SK-N-SH (cell line): ENCODE measurements around the gene MAP3K8. TPM values are rescaled to one million over a fixed set of nuclear protein-coding genes. Genes with fewer than 3 reads are reported as not detected.

Experiments
- CTCF ChIA-PET: fragments of 300-600, 350-600 bp; formaldehyde crosslinking; extraction: SDS; loops from one replicate; lab custom pipeline; 2021; lab: Yijun Ruan, JAX
- POLR2A ChIA-PET: fragments of 350-600 bp; sonication (Branson Sonifier 250); formaldehyde crosslinking; extraction: SDS; loops from one replicate; lab custom pipeline; 2020; ENCODE audit warnings: antibody characterized with exemption, inconsistent platforms; lab: Yijun Ruan, JAX
- DNase-seq: peaks from one replicate; pipeline ENCODE4 v3.0.0; 2012
- H2AFZ ChIP-seq: fragments of 200-600 bp; sonication (generic); 2 replicates; pipeline ENCODE4 v1.8.1; 2016; ENCODE audit warnings: antibody characterized with exemption, mild to moderate bottlenecking, low read depth
- H3F3A ChIP-seq: fragments of 200-600 bp; sonication (generic); replicated peaks from 2 replicates; pipeline ENCODE3; 2016; ENCODE audit warnings: antibody characterized with exemption, mild to moderate bottlenecking; ENCODE audit not compliant: insufficient read depth
- H3K27ac ChIP-seq, 2 experiments: fragments of 200-500 bp in 1 of 2; fragments of 200-600 bp in 1 of 2; sonication (Bioruptor generic) in 1 of 2; sonication (generic), shearing (Covaris generic) in 1 of 2; 2 replicates each; pipeline versions ENCODE4 v1.5.1 to v1.6.1; 2014 to 2016; ENCODE audit warnings: low read depth in 2 of 2, inconsistent platforms in 1 of 2, low read length in 1 of 2, mild to moderate bottlenecking in 1 of 2, mixed read lengths in 1 of 2
- H3K27me3 ChIP-seq: fragments of 200-600 bp; sonication (generic), shearing (Covaris generic); 2 replicates; pipeline ENCODE4 v1.6.1; 2016; ENCODE audit warnings: mixed run types; ENCODE audit not compliant: insufficient read depth
- H3K36me3 ChIP-seq, 2 experiments: fragments of 200-500 bp in 1 of 2; fragments of 200-600 bp in 1 of 2; sonication (Bioruptor generic) in 1 of 2; sonication (generic) in 1 of 2; replicated peaks in 1 of 2; 2 replicates each; pipeline versions ENCODE3 to v1.5.1; 2014 to 2016; ENCODE audit warnings: low read length in 1 of 2, mild to moderate bottlenecking in 1 of 2; ENCODE audit not compliant: insufficient read depth in 2 of 2, control insufficient read depth in 1 of 2
- H3K4me1 ChIP-seq, 2 experiments: fragments of 200-500 bp in 1 of 2; fragments of 200-600 bp in 1 of 2; sonication (Bioruptor generic) in 1 of 2; sonication (generic), shearing (Covaris generic) in 1 of 2; 2 replicates each; pipeline versions ENCODE4 v1.5.1 to v1.6.1; 2014 to 2016; ENCODE audit warnings: low read depth in 1 of 2, low read length in 1 of 2, mixed run types in 1 of 2; ENCODE audit not compliant: insufficient read depth in 2 of 2, control insufficient read depth in 1 of 2
- H3K4me2 ChIP-seq: fragments of 200-600 bp; sonication (generic), shearing (Covaris generic); 2 replicates; pipeline ENCODE4 v1.6.1; 2017; ENCODE audit warnings: mixed run types
- H3K4me3 ChIP-seq, 2 experiments: fragments of 200-500 bp in 1 of 2; fragments of 200-600 bp in 1 of 2; sonication (Bioruptor generic) in 1 of 2; sonication (generic), shearing (Covaris generic) in 1 of 2; 2 replicates each; pipeline versions ENCODE4 v1.5.1 to v1.8.1; 2014 to 2016; ENCODE audit warnings: low read depth in 2 of 2, inconsistent platforms in 1 of 2, low read length in 1 of 2, mild to moderate bottlenecking in 1 of 2, mixed read lengths in 1 of 2, moderate library complexity in 1 of 2
- H3K79me2 ChIP-seq: fragments of 200-600 bp; sonication (generic); 2 replicates; pipeline ENCODE4 v1.8.1; 2017; ENCODE audit warnings: mild to moderate bottlenecking; ENCODE audit not compliant: insufficient read depth
- H3K9ac ChIP-seq: fragments of 200-600 bp; sonication (generic); 2 replicates; pipeline ENCODE4 v1.6.1; 2017; ENCODE audit warnings: mixed run types
- H3K9me2 ChIP-seq: fragments of 200-600 bp; sonication (generic); 2 replicates; pipeline ENCODE4 v1.6.1; 2017; ENCODE audit warnings: mixed run types
- H3K9me3 ChIP-seq: fragments of 200-600 bp; sonication (generic); 2 replicates; pipeline ENCODE4 v1.6.1; 2017; ENCODE audit warnings: mixed run types, mild to moderate bottlenecking, moderate library complexity
- H4K20me1 ChIP-seq: fragments of 200-600 bp; sonication (generic); 2 replicates; pipeline ENCODE4 v1.6.1; 2017; ENCODE audit warnings: mild to moderate bottlenecking, mixed run types; ENCODE audit not compliant: insufficient read depth
- CTCF ChIP-seq: fragments of 200-600 bp; sonication (generic); IDR thresholded peaks from 2 replicates; pipeline ENCODE4 v1.6.1; 2017; ENCODE audit warnings: antibody characterized with exemption, mild to moderate bottlenecking, moderate library complexity
- EP300 ChIP-seq, 2 experiments: IDR thresholded peaks; 2 replicates each; pipeline versions ENCODE4 v1.4.0 to v1.6.1; 2012; ENCODE audit warnings: borderline replicate concordance in 1 of 2, low read depth in 1 of 2, low read length in 1 of 2
- EZH2phosphoT487 ChIP-seq: fragments of 200-600 bp; sonication (generic); IDR thresholded peaks from 2 replicates; pipeline ENCODE4 v1.6.1; 2017; ENCODE audit warnings: low read depth, mixed run types, mild to moderate bottlenecking, antibody characterized with exemption, moderate library complexity, borderline replicate concordance
- FOSL2 ChIP-seq: IDR thresholded peaks from 2 replicates; pipeline ENCODE4 v1.4.0; 2012; ENCODE audit warnings: low read depth, mild to moderate bottlenecking, moderate library complexity, borderline replicate concordance
- GABPA ChIP-seq: IDR thresholded peaks from 2 replicates; pipeline ENCODE4 v1.4.0; 2012; ENCODE audit warnings: low read depth, mild to moderate bottlenecking
- JUND ChIP-seq: IDR thresholded peaks from 2 replicates; pipeline ENCODE4 v1.4.0; 2012
- NFIC ChIP-seq: IDR thresholded peaks from 2 replicates; pipeline ENCODE4 v1.4.0; 2012; ENCODE audit warnings: borderline replicate concordance
- RAD21 ChIP-seq: IDR thresholded peaks from 2 replicates; pipeline ENCODE4 v1.6.1; 2012; ENCODE audit warnings: mild to moderate bottlenecking, low read length
- REST ChIP-seq: IDR thresholded peaks from 2 replicates; pipeline ENCODE4 v1.6.1; 2012; ENCODE audit warnings: mild to moderate bottlenecking, low read depth, low read length, moderate library complexity
- RXRA ChIP-seq: IDR thresholded peaks from 2 replicates; pipeline ENCODE4 v1.4.0; 2012; ENCODE audit warnings: low read depth, mild to moderate bottlenecking, borderline replicate concordance
- SIN3A ChIP-seq: IDR thresholded peaks from 2 replicates; pipeline ENCODE4 v1.6.1; 2012; ENCODE audit warnings: low read depth, mild to moderate bottlenecking, low read length, moderate library complexity, borderline replicate concordance
- TCF12 ChIP-seq: IDR thresholded peaks from 2 replicates; pipeline ENCODE4 v1.4.0; 2012
- WGBS: methylation state at CpG from one replicate; pipeline ENCODE4 v1.1.6; 2017; ENCODE audit warnings: low lambda C conversion rate; 5-methylcytosine and 5-hydroxymethylcytosine counted together
- polyA plus RNA-seq, 3 experiments: library from polyadenylated mRNA; depleted of rRNA; stranded (reverse); fragments of >200 nt; gene quantifications; 2 replicates each; pipeline ENCODE4 v1.2.3, GENCODE V29; 2012
- TF ChIP-seq, protein P1 (sequence below): IDR thresholded peaks from 2 replicates; pipeline ENCODE4; 2012

MAP3K8 gene
- polyA plus RNA-seq, 1 of the 3 experiments (the other 2 are of a cell fraction) = 3.7 TPM

GRCh38 chr10:30510184-30510931 lies 76.4 kb downstream of the MAP3K8 start:
- Histone ChIP-seq H3K9me3 (no peaks in the 10 kb centered on the region), H3K9ac (peak overlapping the region; percentile 7; the same call in 1 of the 2 replicates), H3K27me3 (no peaks in the 10 kb centered on the region), H3K4me2 (peak overlapping the region; percentile 49), H3K27ac (peak overlapping the region in 1 of 2 experiments; percentile 68; a peak in 2 of 4 replicates), H3F3A (peaks cover 12% of the 10 kb centered on the region), H3K4me3 (peak overlapping the region in 1 of 2 experiments; percentile 18; a peak in 2 of 4 replicates), H3K9me2 (no peaks in the 10 kb centered on the region), H4K20me1 (no peaks in the 10 kb centered on the region), H2AFZ (peak overlapping the region; percentile 49; the same call in 1 of the 2 replicates), H3K36me3 (no peaks in the 10 kb centered on the region), H3K79me2 (no peaks in the 10 kb centered on the region), H3K4me1 (no peaks in the 10 kb centered on the region)
- no peak for TF ChIP-seq GABPA
- peak; percentile 63; the same call in 1 of the 2 replicates for TF ChIP-seq RXRA
- no peak for TF ChIP-seq SIN3A
- TF ChIP-seq TCF12 = peak; percentile 67
- TF ChIP-seq, protein P1, sequence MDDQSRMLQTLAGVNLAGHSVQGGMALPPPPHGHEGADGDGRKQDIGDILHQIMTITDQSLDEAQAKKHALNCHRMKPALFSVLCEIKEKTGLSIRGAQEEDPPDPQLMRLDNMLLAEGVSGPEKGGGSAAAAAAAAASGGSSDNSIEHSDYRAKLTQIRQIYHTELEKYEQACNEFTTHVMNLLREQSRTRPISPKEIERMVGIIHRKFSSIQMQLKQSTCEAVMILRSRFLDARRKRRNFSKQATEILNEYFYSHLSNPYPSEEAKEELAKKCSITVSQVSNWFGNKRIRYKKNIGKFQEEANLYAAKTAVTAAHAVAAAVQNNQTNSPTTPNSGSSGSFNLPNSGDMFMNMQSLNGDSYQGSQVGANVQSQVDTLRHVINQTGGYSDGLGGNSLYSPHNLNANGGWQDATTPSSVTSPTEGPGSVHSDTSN = peak; percentile 63
- TF ChIP-seq REST = 0 out of 2 replicates have a peak, but pooled peaks have one; percentile 20
- TF ChIP-seq EZH2phosphoT487 = no peak
- TF ChIP-seq FOSL2 = peak; percentile 91
- TF ChIP-seq JUND = peak; percentile 87
- TF ChIP-seq RAD21 = no peak
- TF ChIP-seq EP300 (IDR thresholded peaks at IDR 0.05; ENCODE audit: borderline replicate concordance in 1 of 2, low read depth in 1 of 2, low read length in 1 of 2) = peak in 1 of 2 experiments; percentile 50; a peak in 1 of 4 replicates
- TF ChIP-seq NFIC = peak; percentile 84
- peak; percentile 64 for TF ChIP-seq CTCF
- WGBS = 48% methylated on average over 8 of the region's 8 CpGs
- ChIA-PET CTCF (interaction anchor here (1.1 to 1.4 kb wide), 3 partner anchors 12 to 81 kb away, joined by 3 to 5 read pairs (median 3); no protein-coding TSS in a partner anchor), POLR2A (no interaction called here)
- DNase-seq = no peak
